ES-I3 (cell line): ENCODE measurements around the gene ONECUT2.
A peak's percentile ranks its signal among the peaks of the same experiment; 100 is the strongest.

Experiments used
- H3K36me3 ChIP-seq: 2 replicates; pipeline ENCODE4 v1.6.1; 2013; ENCODE audit warnings: mild to moderate bottlenecking, low read length, control low read depth, moderate library complexity; ENCODE audit not compliant: insufficient read depth
- H3K4me1 ChIP-seq: 2 replicates; pipeline ENCODE4 v1.6.1; 2013; ENCODE audit warnings: mild to moderate bottlenecking, control low read depth, low read length; ENCODE audit not compliant: insufficient read depth
- H3K9ac ChIP-seq: 2 replicates; pipeline ENCODE4 v1.6.1; 2013; ENCODE audit warnings: low read depth, mild to moderate bottlenecking, low read length, moderate library complexity
- H3K9me3 ChIP-seq: 2 replicates; pipeline ENCODE4 v1.6.1; 2013; ENCODE audit warnings: mild to moderate bottlenecking, low read length, moderate library complexity; ENCODE audit not compliant: control insufficient read depth, insufficient read depth

ONECUT2 gene

DNA sequence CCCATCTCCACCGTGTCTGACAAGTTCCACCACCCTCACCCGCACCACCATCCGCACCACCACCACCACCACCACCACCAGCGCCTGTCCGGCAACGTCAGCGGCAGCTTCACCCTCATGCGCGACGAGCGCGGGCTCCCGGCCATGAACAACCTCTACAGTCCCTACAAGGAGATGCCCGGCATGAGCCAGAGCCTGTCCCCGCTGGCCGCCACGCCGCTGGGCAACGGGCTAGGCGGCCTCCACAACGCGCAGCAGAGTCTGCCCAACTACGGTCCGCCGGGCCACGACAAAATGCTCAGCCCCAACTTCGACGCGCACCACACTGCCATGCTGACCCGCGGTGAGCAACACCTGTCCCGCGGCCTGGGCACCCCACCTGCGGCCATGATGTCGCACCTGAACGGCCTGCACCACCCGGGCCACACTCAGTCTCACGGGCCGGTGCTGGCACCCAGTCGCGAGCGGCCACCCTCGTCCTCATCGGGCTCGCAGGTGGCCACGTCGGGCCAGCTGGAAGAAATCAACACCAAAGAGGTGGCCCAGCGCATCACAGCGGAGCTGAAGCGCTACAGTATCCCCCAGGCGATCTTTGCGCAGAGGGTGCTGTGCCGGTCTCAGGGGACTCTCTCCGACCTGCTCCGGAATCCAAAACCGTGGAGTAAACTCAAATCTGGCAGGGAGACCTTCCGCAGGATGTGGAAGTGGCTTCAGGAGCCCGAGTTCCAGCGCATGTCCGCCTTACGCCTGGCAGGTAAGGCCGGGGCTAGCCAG is 1.2 kb downstream of the ONECUT2 start:
- Histone ChIP-seq H3K9ac (peak overlapping the region; percentile 30; the same call in 1 of the 2 replicates), H3K4me1 (peaks cover 8% of the 10 kb centered on the region), H3K36me3 (no peaks in the 10 kb centered on the region), H3K9me3 (no peaks in the 10 kb centered on the region)

DNA sequence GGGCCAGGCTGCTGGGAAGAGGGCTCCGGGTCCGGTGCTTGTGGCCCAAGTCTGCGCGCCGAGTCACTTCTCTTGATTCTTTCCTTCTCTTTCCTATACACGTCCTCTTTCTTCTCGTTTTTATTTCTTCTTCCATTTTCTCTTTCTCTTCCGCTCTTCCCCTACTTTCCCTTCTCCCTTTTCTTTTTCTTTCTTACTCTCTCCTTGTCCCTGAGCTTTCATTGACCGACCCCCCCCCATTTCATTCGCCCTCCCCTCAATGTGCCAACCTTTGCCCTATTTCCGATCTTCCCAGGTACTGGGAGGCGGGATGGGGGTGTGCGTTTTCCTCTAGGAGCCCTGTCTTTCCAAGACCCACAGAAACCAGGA is 1.8 kb downstream of the ONECUT2 start:
- Histone ChIP-seq H3K9ac (peak overlapping the region; percentile 30; the same call in 1 of the 2 replicates), H3K36me3 (no peaks in the 10 kb centered on the region), H3K9me3 (no peaks in the 10 kb centered on the region), H3K4me1 (peaks cover 8% of the 10 kb centered on the region; the same call in 1 of the 2 replicates)

DNA sequence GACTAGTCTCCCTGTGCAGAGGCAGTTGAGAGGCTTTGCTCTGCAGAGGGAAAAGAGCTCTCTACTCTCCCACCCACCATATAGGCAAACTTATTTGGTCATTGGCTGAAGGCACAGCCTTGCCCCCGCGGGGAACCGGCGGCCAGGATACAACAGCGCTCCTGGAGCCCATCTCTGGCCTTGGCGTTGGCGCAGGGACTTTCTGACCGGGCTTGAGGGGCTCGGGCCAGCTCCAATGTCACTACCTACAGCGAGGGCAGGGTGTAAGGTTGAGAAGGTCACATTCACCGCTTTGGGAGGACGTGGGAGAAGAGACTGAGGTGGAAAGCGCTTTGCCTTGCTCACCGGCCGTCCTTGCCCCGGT is 2.2 kb downstream of the ONECUT2 start:
- Histone ChIP-seq H3K9me3 (no peaks in the 10 kb centered on the region), H3K4me1 (peaks cover 8% of the 10 kb centered on the region; the same call in 1 of the 2 replicates), H3K36me3 (no peaks in the 10 kb centered on the region), H3K9ac (peak overlapping the region; percentile 51; the same call in 1 of the 2 replicates)

GRCh38 chr18:57437766-57438671 is 2.8 kb downstream of the ONECUT2 start:
- H3K9me3 ChIP-seq, result no peaks in the 10 kb centered on the region
- H3K36me3 ChIP-seq, result no peaks in the 10 kb centered on the region
- H3K9ac ChIP-seq, result peak overlapping the region; percentile 51; the same call in 1 of the 2 replicates
- H3K4me1 ChIP-seq, result peaks cover 7% of the 10 kb centered on the region; the same call in 1 of the 2 replicates

DNA sequence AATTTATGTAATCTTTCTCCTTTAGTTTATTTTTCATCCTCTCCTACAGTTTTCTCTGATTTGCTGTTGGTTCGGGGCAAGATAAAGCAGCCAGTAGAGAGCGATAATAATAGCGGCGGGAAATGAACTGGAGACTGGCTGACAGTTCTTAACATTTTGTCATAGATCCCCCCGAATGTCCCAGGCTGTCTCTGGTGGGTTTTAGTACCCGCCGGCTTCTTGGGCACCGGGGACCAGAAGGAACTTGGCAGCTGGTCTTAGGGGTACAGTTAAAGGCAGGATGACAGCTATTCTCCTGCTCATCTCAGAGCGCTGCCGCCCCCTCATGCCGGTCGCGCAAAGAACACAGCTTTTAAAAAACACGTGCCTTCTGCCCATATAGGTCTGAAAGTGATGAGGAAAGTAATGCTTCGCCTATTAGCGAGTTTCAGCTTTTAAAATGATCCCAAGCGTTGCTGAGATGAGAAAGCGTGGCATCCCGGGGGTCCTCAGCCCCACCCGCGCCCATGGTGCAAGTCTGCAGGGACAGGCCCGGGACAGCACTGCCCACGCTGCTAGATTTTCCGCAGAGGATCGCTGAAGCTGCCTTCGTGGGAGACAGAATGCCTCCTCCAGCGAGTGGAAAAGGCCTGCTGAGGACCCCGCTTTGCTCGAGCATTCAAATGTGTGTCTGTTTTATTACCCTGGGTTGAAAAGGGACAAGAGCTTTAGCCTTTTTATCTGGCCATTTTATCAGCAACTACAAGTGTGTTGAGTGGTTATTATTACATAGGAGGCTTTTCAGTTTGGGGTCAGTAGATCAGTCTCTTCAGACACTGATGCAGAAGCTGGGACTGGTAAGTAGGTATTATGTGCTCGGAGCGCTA is 3.8 kb downstream of the ONECUT2 start:
- Histone ChIP-seq H3K4me1 (no peaks in the 10 kb centered on the region), H3K36me3 (no peaks in the 10 kb centered on the region)

GRCh38 chr18:57439609-57439968 is 4.4 kb downstream of the ONECUT2 start:
- Histone ChIP-seq H3K36me3 (no peaks in the 10 kb centered on the region), H3K9me3 (no peaks in the 10 kb centered on the region), H3K4me1 (no peaks in the 10 kb centered on the region), H3K9ac (peak overlapping the region; percentile 25; the same call in 1 of the 2 replicates)

More for the DNA sequence above, 3.8 kb downstream of the ONECUT2 start:
- Histone ChIP-seq H3K9me3 (no peaks in the 10 kb centered on the region), H3K9ac (peak overlapping the region; percentile 51; the same call in 1 of the 2 replicates)

DNA sequence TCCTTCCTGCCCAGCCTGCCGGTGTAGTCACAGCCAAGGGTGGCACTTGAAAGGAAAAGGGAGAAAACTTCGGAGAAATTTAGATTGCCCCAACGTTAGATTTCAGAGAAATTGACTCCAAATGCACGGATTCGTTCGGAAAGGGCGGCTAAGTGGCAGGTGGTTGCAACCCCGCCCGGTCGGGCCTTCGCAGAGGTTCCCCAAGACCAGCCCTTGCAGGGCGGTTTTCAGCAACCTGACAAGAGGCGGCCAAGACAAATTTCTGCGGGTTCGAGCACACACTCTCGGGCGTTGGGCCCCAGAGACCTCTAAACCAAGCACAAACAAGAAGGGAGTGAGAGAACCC is 4.8 kb downstream of the ONECUT2 start:
- Histone ChIP-seq H3K9me3 (no peaks in the 10 kb centered on the region), H3K4me1 (no peaks in the 10 kb centered on the region), H3K9ac (peak overlapping the region; percentile 25; the same call in 1 of the 2 replicates)

DNA sequence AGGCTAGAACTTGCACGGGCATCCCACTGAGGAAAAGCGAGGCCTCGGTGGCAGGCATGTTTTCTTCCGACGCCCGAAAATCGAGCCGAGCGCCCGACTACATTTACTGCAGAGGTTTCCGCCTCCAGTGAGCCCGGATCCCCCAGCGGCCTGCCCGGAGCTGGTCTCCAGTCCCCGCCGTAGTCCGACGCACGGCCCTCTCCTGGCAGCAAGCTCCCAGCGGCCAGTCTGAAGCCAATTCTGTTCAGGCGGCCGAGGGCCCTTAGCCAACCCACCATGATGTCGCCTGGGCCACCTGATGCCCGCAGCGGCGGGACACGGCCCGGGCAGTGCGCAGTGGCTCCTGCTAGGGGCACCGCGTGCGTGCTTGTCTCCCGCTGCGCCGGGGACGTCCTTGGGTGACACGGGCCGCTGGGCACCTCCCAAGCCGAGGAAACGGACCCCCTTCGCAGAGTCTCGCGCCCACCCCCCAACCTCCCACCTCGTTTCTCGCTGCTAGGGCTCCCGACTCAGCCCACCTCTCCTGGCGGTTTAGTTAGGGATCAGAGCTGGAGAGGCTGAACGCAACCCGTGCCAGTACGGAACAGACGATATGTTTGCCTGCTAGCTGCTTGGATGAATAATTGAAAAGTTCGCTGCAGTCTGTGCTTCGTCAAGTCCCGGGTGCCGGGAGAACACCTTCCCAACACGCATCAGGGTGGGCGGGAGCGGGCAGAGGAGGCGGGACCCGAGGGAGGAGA is 5.3 kb downstream of the ONECUT2 start:
- Histone ChIP-seq H3K9me3 (no peaks in the 10 kb centered on the region), H3K36me3 (no peaks in the 10 kb centered on the region), H3K4me1 (no peaks in the 10 kb centered on the region), H3K9ac (peak overlapping the region; percentile 52; the same call in 1 of the 2 replicates)

More for the DNA sequence above, 4.8 kb downstream of the ONECUT2 start:
- no peaks in the 10 kb centered on the region for H3K36me3 ChIP-seq

GRCh38 chr18:57441071-57441794 is 6.1 kb downstream of the ONECUT2 start:
- Histone ChIP-seq H3K4me1 (no peaks in the 10 kb centered on the region), H3K9ac (peak overlapping the region; percentile 52; the same call in 1 of the 2 replicates), H3K36me3 (no peaks in the 10 kb centered on the region), H3K9me3 (no peaks in the 10 kb centered on the region)

DNA sequence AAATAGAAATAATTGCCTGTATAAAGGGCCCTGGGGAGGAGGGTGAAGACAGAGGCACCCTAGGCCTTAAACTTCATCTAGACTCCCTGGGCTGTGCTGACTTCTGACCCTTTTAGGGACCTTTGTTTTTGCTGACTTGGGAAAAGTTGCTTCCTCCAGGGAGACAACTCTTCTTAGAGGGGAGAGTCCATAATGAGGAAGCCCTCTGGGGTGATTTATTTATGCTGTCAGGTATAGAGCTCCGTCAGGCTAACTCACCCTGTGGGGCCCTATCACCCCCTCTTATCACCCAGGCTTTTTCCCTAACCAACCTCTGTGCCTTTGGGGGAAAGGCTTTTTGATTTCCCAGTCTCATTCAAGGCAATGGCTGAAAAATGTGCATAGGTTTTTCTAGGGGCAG is 8.1 kb downstream of the ONECUT2 start:
- H3K9ac ChIP-seq, result no peak overlapping the region
- H3K4me1 ChIP-seq, result 0 out of 2 replicates have a peak, but pooled peaks cover 3% of the 10 kb centered on the region
- no peaks in the 10 kb centered on the region for H3K36me3 ChIP-seq
- H3K9me3 ChIP-seq, result no peaks in the 10 kb centered on the region

GRCh38 chr18:57443702-57444101 is 8.5 kb downstream of the ONECUT2 start:
- Histone ChIP-seq H3K36me3 (no peaks in the 10 kb centered on the region), H3K4me1 (0 out of 2 replicates have a peak, but pooled peaks cover 3% of the 10 kb centered on the region), H3K9me3 (no peaks in the 10 kb centered on the region), H3K9ac (no peak overlapping the region)

DNA sequence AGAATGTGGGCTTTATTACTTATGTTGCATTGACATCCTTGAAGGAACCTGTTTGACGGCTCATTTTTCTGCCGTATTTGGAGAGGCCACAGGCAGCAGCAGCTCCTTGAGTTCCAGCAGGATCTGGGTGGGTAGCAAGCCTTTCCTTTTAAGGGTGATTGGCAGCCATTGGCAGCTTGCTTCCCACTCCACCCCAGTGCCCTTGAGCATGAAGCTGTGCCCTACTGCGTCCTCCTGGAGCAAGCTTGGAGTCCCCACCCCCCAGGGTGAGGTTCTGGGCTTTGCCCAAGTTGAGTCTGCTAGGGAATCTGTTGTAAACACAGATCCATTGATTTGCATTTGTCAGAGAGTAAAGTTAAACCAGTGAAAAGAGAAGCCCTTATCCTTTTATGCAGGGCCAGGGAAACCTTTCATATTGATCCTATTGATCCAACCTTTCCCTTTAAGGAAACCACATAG is 9.2 kb downstream of the ONECUT2 start:
- no peak overlapping the region for H3K9ac ChIP-seq
- 0 out of 2 replicates have a peak, but pooled peaks cover 3% of the 10 kb centered on the region for H3K4me1 ChIP-seq
- no peaks in the 10 kb centered on the region for H3K36me3 ChIP-seq
- no peaks in the 10 kb centered on the region for H3K9me3 ChIP-seq
